ENCODE data around the gene RGL2.
"Not testable (repeated sequence)": the region's sequence is repeated elsewhere in the genome, so short reads cannot be mapped to it uniquely, and the experiment has no call there.

RGL2 gene

DNA sequence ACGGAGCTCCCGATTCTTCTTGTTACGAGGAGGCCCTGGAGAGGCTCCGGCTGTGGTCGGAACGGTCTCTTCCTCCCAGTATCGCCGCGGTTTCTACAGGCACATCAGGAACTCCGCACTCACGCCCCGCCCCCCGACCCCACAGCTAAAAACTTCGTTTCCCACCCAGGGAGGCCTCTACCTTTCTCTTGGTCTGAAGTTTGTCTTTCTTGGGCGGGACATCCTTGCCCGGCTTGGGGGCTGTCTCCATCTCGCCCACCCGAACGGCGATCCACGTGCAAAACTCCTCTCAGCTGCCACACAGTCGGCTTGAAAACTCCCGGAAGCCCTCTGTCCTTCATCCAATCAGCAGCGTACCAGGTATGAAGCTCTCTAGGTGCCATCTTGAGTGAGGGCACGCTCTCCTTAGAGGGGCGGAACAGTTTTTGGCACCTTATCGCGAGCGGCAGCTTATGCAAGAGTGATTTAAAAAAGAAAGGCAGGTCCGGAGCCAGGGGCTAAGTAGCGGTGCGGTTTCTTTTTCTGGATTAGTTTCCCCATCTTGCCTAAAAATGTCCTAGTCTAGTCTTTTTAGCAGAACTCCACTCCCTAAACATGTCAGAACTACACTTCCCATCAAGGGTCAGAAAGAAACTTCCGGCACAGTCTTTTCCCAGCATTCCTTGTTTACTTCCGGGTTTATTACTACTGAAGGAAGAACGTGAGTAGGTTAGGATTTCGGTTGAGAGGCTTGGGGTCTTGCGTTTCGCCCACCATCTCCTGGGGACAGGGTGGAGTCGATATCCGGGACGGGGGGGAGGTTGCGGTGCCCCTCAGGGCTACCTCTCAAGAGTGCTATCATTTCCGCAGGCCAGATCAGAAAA is 9.6 kb downstream of the RGL2 start, which contains the start of the genes PFDN6 and WDR46:
Gene PFDN6, plus strand, starts transcription at position 681 of the 863 bp plus-strand sequence. CDS start 256 bp downstream, outside the sequence.
Gene WDR46, minus strand, starts transcription at position 319 of the 863 bp plus-strand sequence. Its CDS starts 69 bp downstream, at position 250.
- no peaks in the 10 kb centered on the region for H3K27me3 Mint-ChIP-seq

GRCh38 chr6:33288141-33288920 is 10.4 kb downstream of the RGL2 start:
- H3K27ac Mint-ChIP-seq, result peak overlapping the region; percentile 87
- H3K4me1 Mint-ChIP-seq, result peaks cover 46% of the 10 kb centered on the region
- peak overlapping the region; percentile 98 for H3K4me3 Mint-ChIP-seq
- H3K36me3 Mint-ChIP-seq, result peaks cover 43% of the 10 kb centered on the region
- peak; percentile 2 for ATAC-seq
- H3K9me3 Mint-ChIP-seq, result no peaks in the 10 kb centered on the region
- H3K27me3 Mint-ChIP-seq, result no peaks in the 10 kb centered on the region

More for the DNA sequence above, 9.6 kb downstream of the RGL2 start, which contains the start of the genes PFDN6 and WDR46:
- H3K9me3 Mint-ChIP-seq, result no peaks in the 10 kb centered on the region
- peaks cover 46% of the 10 kb centered on the region for H3K4me1 Mint-ChIP-seq
- peak; percentile 98 for ATAC-seq
- peak within 1 kb of the TSS; percentile 98 for H3K4me3 Mint-ChIP-seq
- peak within 1 kb of the TSS; percentile 87 for H3K27ac Mint-ChIP-seq
- H3K36me3 Mint-ChIP-seq, result peaks cover 43% of the 10 kb centered on the region

DNA sequence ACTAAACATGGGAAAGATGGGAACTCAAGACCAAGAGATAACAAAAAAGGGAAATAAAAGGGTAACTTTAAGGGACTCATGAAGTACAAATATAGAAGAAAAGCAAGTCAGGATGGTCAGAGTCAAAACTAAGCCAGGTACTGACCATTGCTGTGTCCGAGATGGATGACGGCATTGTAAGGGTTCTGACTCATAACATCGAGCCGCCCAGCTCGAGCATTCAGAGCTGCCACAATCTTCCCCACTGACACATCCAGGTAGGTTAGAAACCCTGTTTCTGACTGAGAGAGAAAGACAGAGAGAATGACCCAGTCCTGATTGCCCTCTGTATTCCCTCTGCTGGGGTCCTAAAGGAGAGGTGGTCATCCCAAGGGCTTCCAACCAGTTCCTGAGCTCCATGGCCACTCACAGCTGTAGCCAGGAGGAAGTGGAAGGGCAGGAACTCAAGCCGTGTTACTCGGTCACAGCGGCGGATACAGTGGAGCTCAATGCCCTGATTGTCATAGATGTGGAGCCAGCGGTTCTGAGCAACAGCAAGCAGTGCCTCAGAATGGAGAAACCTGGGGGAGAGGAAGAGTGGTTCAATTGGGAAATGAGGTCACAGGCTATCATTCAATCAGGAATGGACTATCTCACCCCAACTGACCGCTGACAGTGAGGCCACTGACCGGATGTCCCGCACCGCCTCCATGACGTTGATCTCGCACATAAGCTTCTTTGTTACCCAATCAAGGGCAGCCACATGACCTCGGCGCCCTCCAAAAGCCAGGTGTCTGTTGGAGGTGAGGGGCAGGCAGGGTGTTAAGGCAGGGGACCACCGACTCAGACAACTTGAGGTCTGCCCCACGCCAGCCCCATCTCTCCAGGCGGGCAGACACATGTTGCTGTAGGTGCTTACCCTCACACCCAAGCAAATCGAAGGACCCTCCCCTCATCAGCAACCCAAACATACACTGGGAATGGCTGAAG is 11.5 kb downstream of the RGL2 start:
- Mint-ChIP-seq H3K27me3 (no peaks in the 10 kb centered on the region), H3K27ac (peak overlapping the region; percentile 87), H3K36me3 (peaks cover 48% of the 10 kb centered on the region), H3K4me3 (peak overlapping the region; percentile 98), H3K9me3 (no peaks in the 10 kb centered on the region), H3K4me1 (peaks cover 46% of the 10 kb centered on the region)
- no peak for ATAC-seq

- H3K4me3 Mint-ChIP-seq, ATAC-seq, H3K27me3 Mint-ChIP-seq, H3K9me3 Mint-ChIP-seq, H3K27ac Mint-ChIP-seq: not testable (repeated sequence)
- Mint-ChIP-seq H3K4me1 (peaks cover 47% of the 10 kb centered on the region), H3K36me3 (peaks cover 39% of the 10 kb centered on the region)
Measured at GRCh38 chr6:33285214-33285613, 13.5 kb downstream of the RGL2 start.

- Mint-ChIP-seq H3K4me1 (peaks cover 57% of the 10 kb centered on the region), H3K4me3 (no peak overlapping the region)
Measured at GRCh38 chr6:33280539-33280938, 18.2 kb downstream of the RGL2 start.

DNA sequence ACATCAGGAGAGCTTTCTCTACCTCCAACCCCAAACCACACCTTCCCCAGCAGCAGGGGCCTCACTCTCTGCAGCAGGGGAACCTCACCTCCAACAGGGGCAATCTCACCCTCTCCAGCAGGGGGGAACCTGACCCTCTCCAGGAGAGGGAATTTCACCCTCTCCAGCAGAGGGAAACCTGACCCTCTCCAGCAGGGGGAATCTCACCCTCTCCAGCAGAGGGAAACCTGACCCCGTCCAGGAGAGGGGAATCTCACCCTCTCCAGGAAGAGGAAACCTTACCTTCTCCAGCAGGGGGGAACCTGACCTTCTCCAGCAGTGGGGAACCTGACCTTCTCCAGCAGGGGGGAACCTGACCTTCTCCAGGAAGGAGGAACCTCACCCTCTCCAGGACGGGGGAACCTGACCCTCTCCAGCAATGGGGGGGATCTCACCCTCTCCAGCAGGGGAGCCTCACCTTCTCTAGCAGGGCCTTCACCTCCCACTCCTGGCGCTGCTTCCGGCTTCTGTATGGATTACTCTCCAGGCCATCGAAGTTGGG is 18.7 kb downstream of the RGL2 start:
- Mint-ChIP-seq H3K27me3 (no peaks in the 10 kb centered on the region), H3K4me3 (no peak overlapping the region), H3K27ac (peak overlapping the region; percentile 60), H3K4me1 (peaks cover 62% of the 10 kb centered on the region), H3K36me3 (peaks cover 32% of the 10 kb centered on the region), H3K9me3 (no peaks in the 10 kb centered on the region)
- no peak for ATAC-seq

More at GRCh38 chr6:33280539-33280938, 18.2 kb downstream of the RGL2 start:
- Mint-ChIP-seq H3K9me3 (no peaks in the 10 kb centered on the region), H3K27me3 (no peaks in the 10 kb centered on the region), H3K36me3 (peaks cover 30% of the 10 kb centered on the region), H3K27ac (peak overlapping the region; percentile 60)
- ATAC-seq, result no peak

DNA sequence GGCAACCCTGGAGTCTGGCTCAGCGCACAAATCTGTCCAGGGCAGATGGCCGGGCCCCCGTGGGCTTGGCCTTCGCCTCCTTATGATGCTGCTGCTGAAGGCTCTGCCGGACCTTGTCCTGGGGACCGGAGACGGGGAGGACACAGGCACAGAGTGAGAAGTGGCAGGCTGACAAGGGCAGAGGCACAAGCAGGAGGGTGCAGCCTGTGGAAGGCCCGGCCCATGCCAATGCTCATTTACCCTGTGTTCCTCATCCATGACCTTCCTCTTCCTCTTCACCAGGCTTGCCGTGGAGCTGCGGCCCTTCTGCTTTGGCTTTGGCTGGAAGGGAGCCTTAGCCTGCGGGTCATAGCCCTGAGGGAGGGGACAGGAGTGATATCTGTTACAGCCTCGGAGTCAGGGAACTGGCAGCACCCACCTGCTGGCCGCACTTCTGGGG is 19.5 kb downstream of the RGL2 start:
- H3K4me3 Mint-ChIP-seq, result no peak overlapping the region
- peak overlapping the region; percentile 24 for H3K27ac Mint-ChIP-seq
- peaks cover 69% of the 10 kb centered on the region for H3K4me1 Mint-ChIP-seq
- H3K27me3 Mint-ChIP-seq, result no peaks in the 10 kb centered on the region
- no peak for ATAC-seq
- no peaks in the 10 kb centered on the region for H3K9me3 Mint-ChIP-seq
- H3K36me3 Mint-ChIP-seq, result peaks cover 39% of the 10 kb centered on the region

DNA sequence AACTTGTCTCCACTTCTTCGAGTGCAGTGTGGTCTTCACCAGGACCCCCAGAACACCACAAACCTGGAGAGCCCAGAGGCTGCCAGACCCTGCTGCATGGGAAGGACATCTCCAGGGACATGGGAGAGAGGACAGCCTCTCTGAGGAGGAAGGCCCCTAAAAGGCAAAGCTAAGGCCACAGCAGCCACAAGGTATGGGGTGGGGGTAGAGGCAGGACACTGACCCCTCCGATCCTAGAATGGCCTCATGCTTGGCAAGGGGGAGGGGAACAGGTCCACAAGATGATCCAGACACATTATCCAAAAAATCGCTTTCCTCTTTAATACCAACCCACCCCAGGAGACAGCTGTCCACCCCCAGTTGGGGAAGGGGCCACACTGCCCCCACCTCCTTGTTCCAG is 19.9 kb downstream of the RGL2 start:
- Mint-ChIP-seq H3K4me1 (peaks cover 74% of the 10 kb centered on the region), H3K4me3 (no peak overlapping the region)
- ATAC-seq, result no peak

DNA sequence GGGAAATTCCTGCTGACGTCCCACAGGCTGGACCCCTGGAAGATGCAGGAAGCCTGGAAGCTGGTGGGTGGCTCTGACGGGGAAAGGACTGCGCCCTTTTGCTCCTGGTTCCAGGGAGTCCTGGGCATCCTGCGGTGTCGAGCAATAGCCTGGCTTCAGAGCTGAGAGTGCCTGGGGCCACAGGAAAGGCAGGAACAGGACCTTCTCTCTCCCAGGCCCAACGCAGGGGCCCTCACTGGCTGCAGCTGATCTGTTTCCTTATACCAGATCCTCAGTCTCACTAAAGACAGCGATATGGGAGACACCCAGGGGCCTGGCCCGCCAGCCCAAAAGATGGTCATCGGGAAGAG is 20.4 kb downstream of the RGL2 start:
- peaks cover 78% of the 10 kb centered on the region for H3K4me1 Mint-ChIP-seq
- no peak for ATAC-seq
- H3K27me3 Mint-ChIP-seq, result no peaks in the 10 kb centered on the region
- peak overlapping the region; percentile 93 for H3K4me3 Mint-ChIP-seq
- no peaks in the 10 kb centered on the region for H3K9me3 Mint-ChIP-seq
- peak overlapping the region; percentile 98 for H3K27ac Mint-ChIP-seq
- H3K36me3 Mint-ChIP-seq, result peaks cover 49% of the 10 kb centered on the region

More for the DNA sequence above, 19.9 kb downstream of the RGL2 start:
- H3K36me3 Mint-ChIP-seq, result peaks cover 44% of the 10 kb centered on the region
- H3K27ac Mint-ChIP-seq, result peak overlapping the region; percentile 98
- no peaks in the 10 kb centered on the region for H3K27me3 Mint-ChIP-seq
- H3K9me3 Mint-ChIP-seq, result no peaks in the 10 kb centered on the region

- no peaks in the 10 kb centered on the region for H3K27me3 Mint-ChIP-seq
- H3K9me3 Mint-ChIP-seq, result no peaks in the 10 kb centered on the region
- peak; percentile 49 for ATAC-seq
- H3K27ac Mint-ChIP-seq, result peak overlapping the region; percentile 98
- peak overlapping the region; percentile 93 for H3K4me3 Mint-ChIP-seq
- H3K36me3 Mint-ChIP-seq, result peaks cover 54% of the 10 kb centered on the region
- peaks cover 84% of the 10 kb centered on the region for H3K4me1 Mint-ChIP-seq
Measured at GRCh38 chr6:33277663-33278391, 20.9 kb downstream of the RGL2 start.

DNA sequence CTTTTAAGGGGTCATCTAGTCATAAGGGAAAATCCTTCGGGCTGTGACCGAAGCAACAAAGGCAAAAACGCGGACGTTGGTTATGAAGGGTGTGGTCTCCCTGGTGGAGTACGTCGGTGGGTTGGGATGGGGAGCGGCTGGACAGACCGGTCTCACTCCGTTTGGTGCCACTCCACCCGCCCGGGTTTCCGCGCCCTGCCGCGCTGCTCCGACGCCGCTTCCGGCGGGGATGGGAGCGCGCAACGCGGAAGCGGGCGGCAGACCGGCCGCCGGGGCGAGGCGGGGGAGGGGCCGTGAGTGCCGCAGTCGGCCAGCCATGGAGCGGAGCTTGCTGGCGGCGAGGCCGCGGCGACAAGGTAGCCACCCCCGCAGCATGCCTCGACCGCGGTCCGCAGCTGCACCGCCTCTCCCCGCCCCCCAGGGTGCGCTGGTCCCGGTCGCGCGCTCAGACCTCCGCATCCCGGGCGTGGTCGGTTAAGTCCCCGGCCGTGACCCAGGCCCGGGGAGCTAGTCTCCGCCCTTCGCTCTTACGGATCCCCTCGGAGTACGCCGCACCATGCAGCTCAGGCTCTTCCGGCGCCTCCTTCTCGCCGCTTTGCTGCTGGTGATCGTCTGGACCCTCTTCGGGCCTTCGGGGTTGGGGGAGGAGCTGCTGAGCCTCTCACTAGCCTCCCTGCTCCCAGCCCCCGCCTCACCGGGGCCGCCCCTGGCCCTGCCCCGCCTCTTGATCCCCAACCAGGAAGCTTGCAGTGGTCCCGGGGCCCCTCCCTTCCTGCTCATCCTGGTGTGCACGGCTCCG is 21.7 kb downstream of the RGL2 start, which contains the start of gene B3GALT4:
Gene B3GALT4, plus strand, starts transcription at position 260 of the 799 bp plus-strand sequence. Its CDS starts 297 bp downstream, at position 557.
- Mint-ChIP-seq H3K4me1 (peaks cover 91% of the 10 kb centered on the region), H3K27ac (peak within 1 kb of the TSS; percentile 98), H3K36me3 (peaks cover 55% of the 10 kb centered on the region), H3K9me3 (no peaks in the 10 kb centered on the region), H3K27me3 (no peaks in the 10 kb centered on the region), H3K4me3 (peak within 1 kb of the TSS; percentile 93)
- ATAC-seq, result peak; percentile 81

DNA sequence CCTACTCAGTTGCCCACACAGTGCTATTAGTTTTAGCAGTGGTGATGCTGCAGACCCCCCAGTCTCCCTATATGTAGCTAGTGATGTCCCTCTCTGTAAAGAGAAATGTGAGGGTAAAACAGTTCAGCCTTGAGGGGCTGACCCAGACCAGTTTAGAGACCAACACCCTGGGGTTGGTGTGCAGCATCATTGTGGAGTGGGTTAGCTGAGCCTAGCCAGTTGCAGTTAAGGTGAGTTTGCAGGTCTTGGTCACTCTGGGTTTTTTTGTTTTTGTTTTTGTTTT is 22.2 kb downstream of the RGL2 start:
- H3K27me3 Mint-ChIP-seq, result no peaks in the 10 kb centered on the region

More for the DNA sequence above, 22.2 kb downstream of the RGL2 start:
- no peak for ATAC-seq
- Mint-ChIP-seq H3K27ac (peak overlapping the region; percentile 98), H3K9me3 (no peaks in the 10 kb centered on the region), H3K4me1 (peaks cover 92% of the 10 kb centered on the region), H3K36me3 (peaks cover 55% of the 10 kb centered on the region), H3K4me3 (peak overlapping the region; percentile 93)

Data from stimulated activated memory B cell treated with anti-CD40 and anti-IgM and Interleukin-4, amounts not matched to agents 10 μg/mL and 1 μg/mL and 100 μg/mL, for 72 hours (primary cell).